Stimulated activated CD4-positive, alpha-beta T cell treated with anti-CD3 and anti-CD28 coated beads, Interleukin-4, amount 100 ng/mL, for 1 hour (primary cell): ENCODE measurements around the gene SPOP.
"Not testable (repeated sequence)": the region's sequence is repeated elsewhere in the genome, so short reads cannot be mapped to it uniquely, and the experiment has no call there.

Experiments used
- DNase-seq: peaks from one replicate; pipeline ENCODE4 v3.0.0-alpha.2; 2020

The SPOP gene

GRCh38 chr17:49647256-49647585, 30.7 kb downstream of the SPOP start:
- DNase-seq, result no peak

GRCh38 chr17:49646391-49647255, 31.3 kb downstream of the SPOP start:
- DNase-seq, result peak; percentile 42

DNA sequence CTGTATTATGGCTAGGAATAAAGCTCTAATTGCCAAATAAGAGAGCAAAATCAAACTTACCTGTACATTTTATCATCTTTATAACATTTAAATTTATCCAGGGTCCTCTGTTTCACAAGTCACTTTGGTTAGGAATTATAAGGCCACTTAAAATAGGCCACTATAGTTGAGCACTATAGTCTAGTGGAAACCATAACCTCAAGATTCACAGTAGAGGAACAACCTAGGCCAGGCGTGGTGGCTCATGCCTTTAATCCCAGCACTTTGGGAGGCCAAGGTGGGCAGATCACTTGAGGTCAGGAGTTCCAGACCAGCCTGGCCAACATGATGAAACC, 31.9 kb downstream of the SPOP start:
- not testable (repeated sequence) for DNase-seq

DNA sequence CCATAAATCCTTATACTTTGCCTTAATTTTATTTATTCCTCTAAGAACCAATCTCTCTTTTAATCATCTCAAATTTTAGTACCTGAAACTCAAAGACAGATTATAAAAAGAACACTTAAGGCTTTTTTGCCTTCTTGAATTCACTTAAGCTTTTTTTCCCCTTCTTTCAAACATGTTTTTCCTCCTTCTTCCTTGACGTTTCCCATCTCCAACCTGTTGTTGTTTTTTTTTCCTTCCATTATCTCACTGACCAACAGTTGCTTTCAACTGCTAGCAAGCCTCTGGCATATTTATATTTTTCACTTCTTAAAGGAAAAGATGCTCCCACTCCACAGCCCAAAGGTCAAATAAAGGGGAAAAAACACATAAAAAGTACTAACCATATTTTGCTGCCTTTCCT, 32.2 kb downstream of the SPOP start:
- no peak for DNase-seq

GRCh38 chr17:49640556-49640955, 37.3 kb downstream of the SPOP start:
- no peak for DNase-seq

- DNase-seq, result no peak
Measured at GRCh38 chr17:49638818-49639217, 39.1 kb downstream of the SPOP start.

DNA sequence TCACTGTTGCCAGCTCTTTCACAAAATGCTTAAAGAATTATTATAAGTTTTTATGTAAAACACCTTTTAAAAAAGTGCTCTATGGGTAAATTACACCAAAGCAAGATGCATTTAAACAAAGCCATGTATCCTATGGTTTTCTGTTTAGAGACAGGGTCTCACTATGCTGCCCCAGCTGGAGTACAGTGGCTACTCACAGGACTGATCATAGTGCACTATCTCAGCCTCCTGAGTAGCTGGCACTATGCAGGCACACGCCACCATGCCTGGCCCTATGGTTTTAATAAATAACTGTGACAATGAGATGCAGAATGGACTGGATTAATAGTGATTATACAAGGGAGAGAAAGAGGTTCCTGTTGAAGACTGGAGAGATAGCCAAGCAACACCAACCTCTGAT, 40.2 kb downstream of the SPOP start:
- no peak for DNase-seq

DNA sequence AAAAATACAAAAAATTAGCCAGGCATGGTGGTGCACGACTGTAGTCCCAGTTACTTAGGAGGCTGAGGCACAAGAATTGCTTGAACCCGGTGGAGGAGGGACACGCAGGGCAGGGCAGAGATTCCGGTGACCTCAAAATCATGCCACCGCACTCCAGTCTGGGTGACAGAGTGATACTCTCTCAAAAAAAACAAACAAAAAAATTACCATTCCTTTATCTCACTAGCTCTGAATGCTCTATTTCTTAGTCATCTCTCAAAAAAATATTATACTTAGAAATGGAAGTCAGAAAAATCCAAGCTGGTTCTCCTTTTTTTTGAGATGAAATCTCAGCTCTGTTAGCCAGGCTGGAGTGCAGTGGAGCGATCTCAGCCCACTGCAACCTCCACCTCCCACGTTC, 40.8 kb downstream of the SPOP start:
- no peak for DNase-seq

DNA sequence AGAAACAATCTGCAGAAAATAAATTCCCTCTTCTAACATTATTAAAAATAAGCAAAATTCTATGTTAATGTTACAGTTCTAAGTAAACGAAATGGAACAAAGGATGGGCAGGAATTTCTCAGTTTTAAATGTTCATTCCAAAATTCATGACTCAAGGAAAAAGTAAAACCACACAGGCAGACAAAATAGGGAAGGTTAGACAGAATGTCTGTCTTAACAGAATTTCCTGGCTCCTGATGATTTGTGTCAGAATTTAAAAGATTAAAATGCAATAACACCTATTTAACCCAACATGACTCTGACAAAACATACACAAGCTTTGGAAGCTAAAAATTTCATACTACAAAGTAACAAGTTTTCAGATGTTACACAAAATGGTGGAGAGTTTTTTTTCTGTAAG, 42.8 kb downstream of the SPOP start:
- DNase-seq, result no peak

DNA sequence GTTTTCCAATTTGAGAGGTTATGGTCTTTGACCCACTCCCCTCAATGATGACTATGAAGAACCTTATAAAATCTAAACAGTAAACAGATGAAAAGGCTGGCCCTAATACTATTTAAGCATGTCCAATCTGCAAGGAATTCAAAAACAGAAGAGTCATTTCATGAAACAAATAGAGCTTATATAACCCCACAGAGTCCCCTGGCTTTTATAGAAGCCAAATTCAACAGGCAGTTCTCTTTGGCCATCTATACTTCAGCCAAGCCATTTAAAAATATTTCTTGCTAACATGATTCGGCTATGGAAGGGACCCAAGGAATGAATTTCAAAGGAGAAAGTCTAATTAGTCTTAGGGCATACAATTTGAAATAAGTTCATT, 43.4 kb downstream of the SPOP start:
- no peak for DNase-seq

GRCh38 chr17:49633762-49634484, 44.0 kb downstream of the SPOP start:
- DNase-seq, result no peak

DNA sequence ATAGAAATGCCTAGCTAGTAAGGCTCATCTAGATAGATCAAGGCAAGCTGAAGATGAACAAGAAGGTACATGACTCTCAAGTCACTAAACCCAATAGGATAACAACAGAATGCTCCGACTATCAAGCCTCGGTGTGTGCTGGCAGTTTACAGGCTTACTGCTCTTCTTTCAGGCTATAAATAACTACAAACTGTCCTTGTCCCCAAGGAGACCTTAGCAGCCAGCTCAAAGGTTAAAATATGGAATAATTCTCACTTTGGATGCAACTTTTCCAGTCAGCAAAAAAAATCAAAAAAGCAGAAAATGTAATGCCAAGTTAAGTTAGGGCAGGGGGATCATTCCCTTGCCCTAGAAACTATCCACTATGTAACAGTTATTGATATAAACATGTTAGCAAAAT, 44.6 kb downstream of the SPOP start:
- DNase-seq, result no peak

DNA sequence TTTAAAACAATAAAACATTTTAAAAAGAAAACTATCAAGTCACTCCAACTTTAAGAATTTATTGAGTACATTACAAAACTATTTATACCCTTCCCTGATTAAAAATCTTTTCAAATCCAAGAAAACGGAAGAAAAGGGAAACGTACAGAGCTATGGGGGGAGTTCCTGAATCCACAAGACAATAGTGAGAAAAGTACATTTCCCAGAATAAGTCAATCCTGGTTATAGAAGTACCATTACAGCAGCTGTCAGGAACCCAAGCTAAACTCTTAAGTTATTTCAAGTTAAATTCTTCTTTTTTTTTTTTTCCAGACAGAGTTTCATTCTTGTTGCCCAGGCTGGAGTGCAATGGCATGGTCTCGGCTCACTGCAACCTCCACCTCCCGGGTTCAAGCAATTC, 45.7 kb downstream of the SPOP start:
- no peak for DNase-seq

GRCh38 chr17:49631496-49631895, 46.4 kb downstream of the SPOP start:
- no peak for DNase-seq

- DNase-seq, result no peak
Measured at GRCh38 chr17:49630113-49630900, 47.6 kb downstream of the SPOP start.

DNA sequence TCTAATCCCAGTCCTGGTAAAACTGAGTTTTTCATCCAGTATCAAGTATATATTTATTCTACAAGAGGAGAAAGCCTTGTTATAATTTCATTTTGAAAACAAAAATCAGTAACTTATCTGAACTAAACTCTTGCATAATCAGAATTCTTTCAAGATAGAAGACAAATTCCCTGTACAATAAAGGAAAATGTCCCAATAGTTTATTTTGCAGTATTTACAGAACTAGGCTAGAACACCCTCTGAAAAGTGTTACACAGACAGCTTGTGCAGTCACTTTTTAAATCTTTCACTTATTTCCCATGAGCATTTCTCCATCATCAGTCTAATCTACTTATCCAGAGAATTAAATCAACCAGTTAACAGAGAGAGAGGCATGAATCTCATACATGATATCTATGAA, 48.5 kb downstream of the SPOP start:
- DNase-seq, result no peak

DNA sequence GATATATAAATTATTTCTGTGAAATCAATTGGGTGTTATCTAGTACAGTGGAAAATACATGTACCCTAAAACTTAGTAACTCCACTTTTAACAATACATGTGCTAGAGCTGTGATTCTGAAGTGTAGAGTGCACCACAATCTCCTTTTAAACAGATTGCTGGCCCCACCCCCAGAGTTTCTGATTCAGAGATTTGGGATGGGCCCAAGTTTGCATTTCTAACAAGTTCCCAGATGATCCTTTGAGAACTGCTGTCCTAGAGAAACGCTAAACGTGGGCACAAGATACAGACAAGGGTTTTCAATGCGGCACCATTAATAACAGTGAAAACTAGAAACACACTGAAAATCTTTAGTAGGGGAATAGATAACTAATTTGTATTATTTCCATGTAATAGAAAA, 53.0 kb downstream of the SPOP start:
- no peak for DNase-seq

- DNase-seq, result no peak
Measured at GRCh38 chr17:49621946-49622529, 55.9 kb downstream of the SPOP start.

- no peak for DNase-seq
Measured at GRCh38 chr17:49621420-49621819, 56.5 kb downstream of the SPOP start.

- no peak for DNase-seq
Measured at GRCh38 chr17:49618028-49618611, 59.8 kb downstream of the SPOP start.

DNA sequence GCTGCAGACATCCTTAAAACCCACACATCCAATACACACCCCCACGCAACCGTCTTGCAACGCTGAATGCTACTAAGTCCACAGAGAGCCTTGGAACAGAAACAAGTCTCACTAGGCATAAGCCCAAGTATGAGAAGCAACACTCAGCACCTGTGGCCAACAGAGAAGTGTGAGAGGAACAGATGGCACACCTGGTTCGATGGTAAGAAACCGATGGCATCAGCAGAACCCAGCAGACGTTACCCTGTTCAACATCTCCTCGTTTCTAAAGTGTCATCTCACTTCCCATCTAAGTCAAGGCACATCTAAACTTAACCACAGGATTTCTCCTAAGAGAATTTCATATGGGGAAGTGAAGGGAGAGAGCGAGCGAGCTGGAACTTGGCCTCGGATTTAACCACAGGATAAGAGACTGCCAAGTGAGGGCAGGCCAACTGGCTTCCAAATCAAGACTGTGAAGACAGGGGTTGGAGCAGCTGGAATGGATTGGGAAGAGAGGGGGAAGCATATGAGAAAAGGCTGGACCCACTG, 61.2 kb downstream of the SPOP start:
- no peak for DNase-seq

DNA sequence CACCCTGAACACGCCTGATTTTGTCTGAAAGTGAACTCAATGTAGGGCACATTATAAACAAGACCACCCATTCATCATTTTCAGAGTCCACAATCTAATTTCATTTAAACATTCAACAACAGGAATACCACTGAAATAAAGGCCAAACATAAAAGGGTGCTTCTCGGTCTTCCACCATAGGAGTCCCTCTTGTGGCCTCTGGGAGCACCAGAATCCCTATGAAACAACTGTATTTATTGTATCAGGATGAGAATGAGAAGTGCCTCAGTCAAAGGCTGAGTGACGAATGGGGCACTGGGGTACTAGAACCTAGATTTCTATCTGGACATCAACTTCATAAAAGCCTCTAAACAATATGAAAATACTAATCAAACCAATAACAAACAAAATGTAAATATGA, 61.8 kb downstream of the SPOP start:
- DNase-seq, result no peak
